Measurements from ENCODE around the gene CNGB1.
A peak's percentile ranks its signal among the peaks of the same experiment; 100 is the strongest.
"Not testable (repeated sequence)": the region's sequence is repeated elsewhere in the genome, so short reads cannot be mapped to it uniquely, and the experiment has no call there.

CNGB1 gene

DNA sequence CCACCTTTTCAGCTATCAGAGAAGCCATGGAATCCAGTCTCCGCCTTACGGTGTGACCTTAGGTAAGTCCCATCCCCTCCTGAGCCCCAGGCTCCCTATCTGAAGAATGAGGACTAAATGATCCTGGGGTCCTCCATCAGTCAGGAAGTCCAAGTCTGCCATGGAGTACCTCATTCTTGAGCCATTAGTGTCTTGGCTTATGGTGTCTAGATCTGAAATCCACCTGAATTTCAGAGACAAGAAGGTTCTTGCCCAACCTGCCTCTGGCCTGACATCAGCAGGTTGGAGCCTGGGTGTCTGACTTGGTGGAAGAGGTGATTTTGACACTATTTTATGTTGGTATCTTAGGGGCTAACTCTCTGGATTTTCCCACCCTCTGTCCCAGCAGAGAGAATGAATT is 47.1 kb downstream of the CNGB1 start:
- DNase-seq = no peak

DNA sequence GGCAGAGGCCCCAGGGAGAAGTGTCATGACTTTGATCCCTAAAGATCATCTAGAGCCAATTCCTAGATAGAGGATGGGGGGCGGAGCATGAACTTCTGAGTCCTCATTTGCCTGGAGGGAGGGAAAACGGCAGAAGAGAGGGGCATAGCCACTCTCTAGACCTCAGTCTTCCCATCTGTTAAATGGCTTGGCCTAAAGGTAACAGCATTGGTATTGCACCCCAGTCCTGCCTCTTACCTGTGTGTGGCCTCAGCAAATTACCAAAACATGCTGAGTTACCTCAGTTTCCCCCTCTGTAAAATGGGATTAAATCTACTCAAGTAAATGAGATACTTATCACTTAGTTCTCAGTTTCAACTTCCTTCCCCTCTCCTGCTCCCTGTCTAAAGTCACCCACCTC is 47.5 kb downstream of the CNGB1 start:
- no peak for DNase-seq

DNA sequence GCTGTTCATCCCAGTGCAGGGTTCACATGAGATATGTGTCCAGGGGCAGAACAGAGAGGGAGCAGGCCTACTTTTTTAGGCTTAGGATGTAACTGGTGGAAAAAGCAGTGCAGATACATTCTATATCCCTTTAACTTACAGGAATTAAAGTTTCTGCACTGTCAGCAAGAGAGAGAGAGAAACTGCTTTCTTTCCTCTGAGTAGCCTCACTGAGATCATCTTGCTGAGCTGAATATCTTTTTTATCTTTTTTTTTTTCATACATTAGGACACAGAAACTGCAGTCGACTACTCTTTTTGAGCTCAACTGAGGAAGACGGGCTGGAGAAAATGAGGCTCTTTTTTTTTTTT is 50.1 kb downstream of the CNGB1 start:
- no peak for DNase-seq

DNA sequence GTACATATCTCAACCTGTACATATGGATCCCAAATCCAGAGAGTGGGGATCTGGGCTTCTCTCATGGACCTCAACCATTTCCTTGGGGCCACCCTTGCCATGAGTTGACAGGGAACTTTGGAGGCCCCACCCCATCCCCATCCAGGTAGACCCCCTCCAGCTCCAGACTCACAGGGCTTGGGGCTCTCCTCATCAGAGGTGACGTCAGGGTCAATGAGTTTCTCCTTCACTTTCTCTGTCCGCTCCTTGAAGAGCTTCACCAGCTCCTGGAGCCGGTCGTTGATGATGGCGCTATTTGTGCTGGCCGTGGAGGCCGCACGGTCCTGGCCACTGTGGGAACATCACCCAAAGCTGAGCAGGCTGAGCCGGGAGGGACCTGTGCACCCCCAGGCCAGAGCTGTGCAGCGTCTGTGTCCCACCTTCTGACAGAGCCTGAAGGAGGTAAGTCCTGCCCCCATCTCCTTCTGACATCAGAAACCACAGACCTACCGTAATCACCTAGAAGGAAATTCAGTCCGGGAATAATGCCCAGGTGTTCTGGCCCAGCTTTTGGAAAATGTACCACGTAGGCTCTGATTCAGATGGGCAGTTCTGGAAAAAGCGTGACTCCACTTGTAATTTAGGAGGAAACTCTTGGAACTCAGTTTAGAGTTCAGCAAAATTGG is 50.6 kb downstream of the CNGB1 start:
- DNase-seq = no peak

GRCh38 chr16:57918994-57919393 is 51.9 kb downstream of the CNGB1 start:
- DNase-seq = no peak

GRCh38 chr16:57918444-57918843 is 52.5 kb downstream of the CNGB1 start:
- DNase-seq = no peak

GRCh38 chr16:57917929-57918328 is 53.0 kb downstream of the CNGB1 start:
- DNase-seq = not testable (repeated sequence)

GRCh38 chr16:57917489-57917888 is 53.4 kb downstream of the CNGB1 start:
- not testable (repeated sequence) for DNase-seq

- peak; percentile 27 for DNase-seq
Observed at GRCh38 chr16:57916735-57917438, 54.0 kb downstream of the CNGB1 start.

GRCh38 chr16:57915811-57916488 is 55.0 kb downstream of the CNGB1 start:
- no peak for DNase-seq

DNA sequence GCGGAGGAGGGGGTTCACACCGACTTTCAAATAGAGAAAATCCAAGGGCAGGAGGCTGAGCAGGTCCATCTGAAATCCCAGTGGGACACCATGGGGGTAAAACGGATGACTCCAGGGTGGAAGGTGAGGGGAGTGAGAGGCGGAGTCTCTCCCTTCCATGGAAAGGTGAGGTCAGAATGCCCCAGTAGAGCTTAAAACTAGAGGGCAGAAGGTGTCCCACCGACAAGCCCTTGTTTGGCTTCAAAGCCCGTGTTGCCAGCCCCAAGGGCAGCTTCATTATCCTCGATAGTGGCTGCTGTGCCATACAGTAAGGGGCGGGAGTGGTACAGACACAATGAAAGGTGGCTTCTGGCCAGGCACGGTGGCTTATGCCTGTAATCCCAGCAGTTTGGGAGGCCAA is 55.7 kb downstream of the CNGB1 start:
- no peak for DNase-seq

DNA sequence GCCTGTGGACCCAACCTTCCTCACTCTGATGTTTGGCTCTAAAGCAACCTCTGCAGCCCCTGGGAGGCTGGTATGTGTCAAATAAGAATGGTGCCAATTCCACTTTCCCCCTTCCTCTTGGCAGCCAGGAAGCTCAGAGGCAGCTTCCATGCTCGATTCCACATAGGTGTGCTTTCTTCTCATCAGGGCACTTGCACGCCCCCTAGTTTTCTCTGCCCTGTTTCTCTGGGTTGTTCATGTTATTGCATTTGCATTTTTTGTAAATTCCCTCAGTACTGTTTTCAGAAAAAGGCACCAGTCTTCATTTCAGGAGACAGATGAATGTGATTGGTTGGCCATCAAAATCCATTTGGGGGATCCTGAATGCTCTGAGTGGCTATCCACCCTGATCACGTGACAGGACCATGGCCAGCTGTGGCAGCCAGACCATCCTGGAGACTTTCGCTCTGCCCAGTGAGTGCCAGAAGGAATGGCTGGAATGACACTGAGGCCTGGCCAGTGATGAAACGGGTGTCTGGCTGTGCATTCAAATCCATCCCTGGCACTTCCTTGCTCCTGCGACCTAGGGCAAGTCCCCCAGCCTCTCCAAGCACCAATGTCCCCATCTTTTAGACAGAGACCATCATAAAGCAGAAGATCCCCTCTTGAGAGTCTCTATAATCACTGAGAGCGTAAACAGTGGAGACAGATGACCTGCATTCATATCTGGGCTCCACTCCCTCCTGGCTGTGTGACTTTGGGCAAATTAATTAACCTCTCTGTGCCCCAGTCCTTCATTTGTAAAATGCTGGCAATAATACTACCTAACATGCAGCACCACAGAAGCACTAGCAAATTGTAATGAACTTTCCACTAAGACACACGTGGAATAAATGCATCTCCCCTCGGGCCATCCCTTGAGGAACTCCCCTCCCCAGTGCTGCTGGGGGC is 56.4 kb downstream of the CNGB1 start:
- no peak for DNase-seq

DNA sequence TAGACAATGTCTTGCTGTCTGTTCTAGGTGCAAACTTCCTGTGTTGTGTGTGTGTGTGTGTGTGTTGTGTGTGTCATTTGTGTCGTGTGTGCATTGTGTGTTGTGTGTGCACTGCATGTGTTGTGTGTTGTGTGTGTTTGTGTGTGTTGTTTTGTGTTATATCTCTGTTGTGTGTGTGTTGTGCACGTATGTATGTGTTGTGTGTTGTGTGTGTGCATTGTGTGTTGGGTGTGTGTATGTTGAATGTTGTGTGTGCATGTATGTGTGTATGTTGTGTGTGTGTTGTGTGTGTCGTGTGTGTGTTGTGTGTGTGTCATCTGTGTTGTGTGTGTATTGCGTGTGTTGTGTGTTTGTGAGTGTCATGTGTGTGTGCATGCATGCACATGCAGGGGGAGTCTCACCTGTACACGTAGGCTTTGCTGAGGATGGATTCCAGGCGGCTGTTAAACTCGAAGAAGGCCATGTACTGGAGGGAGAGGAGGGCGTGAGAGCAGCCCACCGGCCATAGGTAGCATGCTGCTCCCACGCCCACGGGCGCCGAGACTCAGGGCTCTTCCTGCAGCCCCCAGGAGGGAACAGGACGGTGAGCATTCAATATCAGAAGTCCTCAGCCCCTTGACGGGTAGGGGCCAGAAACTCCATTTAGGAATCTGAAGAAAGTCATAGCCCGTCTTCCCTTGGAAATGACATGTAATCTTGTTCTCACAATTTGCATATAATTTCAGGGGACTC is 58.2 kb downstream of the CNGB1 start:
- DNase-seq = no peak

DNA sequence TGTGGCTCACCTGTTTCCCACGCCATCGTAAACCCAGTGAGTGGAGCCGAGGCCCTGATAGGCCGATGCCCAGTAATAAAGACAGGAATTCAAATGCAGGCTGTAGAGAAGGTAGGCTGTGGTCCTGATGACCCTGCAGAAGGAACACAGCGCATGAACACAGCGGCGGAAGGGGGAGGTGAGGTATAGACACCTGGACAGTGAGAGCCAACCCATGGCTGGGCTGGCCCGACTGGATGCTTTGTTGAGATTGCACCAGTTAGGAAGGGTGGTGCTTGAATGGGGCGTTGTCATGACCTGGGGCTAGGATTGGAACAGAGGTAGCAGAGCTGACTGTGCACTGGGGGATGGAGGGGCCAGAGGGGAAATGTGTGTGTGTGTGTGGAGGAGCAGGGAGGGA is 59.2 kb downstream of the CNGB1 start:
- DNase-seq = no peak

- no peak for DNase-seq
Observed at GRCh38 chr16:57910696-57911095, 60.2 kb downstream of the CNGB1 start.

DNA sequence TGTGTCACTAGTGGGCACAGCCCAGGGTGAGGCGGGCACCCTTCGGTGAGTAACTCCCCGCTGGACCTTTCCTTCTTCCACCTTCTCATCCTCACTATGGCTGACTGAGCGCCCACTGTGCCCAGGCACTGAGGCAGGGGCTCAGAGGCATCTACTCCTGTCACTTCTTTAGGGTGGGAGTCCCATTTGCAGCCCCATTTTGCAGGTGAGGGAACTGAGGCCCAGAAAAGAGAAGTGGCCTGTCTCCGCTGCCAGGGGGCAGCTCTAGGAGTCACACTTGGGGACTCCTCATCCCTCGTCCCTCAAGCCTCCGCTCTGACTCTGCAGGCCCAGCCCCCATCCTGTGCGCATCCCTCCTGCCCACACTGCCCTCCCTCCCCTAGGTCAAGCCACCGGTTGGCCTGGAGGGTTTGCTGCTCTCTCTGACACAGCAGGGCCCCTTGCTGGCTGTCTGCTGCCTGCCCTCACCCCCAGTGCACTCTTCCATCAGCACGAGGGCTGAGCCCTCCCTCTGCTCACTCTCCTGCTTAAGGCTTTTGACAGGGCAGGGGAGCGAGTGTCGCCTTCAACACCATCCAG is 62.4 kb downstream of the CNGB1 start:
- DNase-seq = no peak

DNA sequence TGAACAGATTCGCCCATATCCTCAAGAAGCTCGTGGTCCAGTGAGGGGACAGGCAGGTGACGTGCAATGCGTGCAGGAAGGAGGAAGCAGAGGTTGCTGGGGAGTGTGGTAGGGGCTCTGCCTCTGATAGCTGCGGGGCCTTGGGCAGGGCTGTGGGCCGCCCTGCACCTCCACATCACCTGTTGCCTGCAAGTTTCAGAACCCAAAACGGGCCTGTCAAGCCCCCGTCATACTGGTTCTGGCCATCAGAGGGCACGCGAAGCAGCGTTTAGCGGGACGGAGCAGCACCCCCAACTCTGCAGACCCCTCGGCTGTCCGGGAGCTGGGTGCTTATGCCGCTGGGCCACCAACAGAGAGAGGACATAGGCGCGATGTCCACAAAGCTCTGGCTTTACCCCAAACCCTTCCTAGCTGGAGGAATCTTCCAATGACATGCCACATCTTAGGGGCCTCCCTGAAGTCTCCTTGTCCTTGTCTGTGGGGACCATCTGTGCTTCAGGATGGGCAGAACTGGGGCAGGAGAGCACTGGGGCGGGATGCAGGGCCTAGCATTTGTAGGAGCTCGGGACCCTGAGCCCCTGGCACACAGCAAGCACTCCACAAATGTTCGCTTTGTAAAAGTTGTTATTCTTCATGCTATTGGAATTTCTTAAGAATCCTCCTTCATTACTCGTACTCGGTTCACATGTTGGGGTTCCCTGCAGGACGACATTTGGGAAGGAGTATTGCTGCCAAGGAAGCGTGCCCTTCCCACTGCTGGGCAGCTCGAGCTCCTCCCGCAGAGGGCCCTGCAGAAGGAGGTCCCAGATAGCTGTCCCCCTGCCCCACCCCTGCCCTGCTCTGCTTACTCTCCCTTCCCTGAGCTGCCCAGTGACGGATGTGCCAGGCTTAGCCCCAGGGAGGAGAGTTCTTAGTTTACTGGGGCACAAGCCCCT is 64.3 kb downstream of the CNGB1 start:
- no peak for DNase-seq

GRCh38 chr16:57904101-57904500 is 66.8 kb downstream of the CNGB1 start:
- DNase-seq = no peak

DNA sequence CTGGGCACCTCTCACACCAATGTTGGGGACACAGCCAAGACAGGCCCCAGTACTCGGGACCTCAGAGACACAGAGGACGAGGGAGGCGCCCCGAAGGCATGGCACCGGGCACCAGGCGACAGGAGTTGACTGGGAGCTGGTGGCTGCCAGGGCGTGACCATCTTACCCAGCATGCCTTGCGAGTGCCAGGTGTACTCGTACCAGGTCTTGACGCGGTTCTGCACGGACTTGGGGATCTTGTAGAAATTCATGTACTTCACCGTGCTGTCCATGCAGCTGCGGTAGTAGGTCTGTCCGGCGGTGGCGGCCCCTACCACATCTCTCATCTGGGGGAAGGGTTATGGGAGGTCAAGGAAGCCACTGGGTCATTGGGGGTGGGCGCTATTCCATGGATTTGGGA is 67.3 kb downstream of the CNGB1 start:
- DNase-seq = no peak

GRCh38 chr16:57901480-57902069 is 69.4 kb downstream of the CNGB1 start:
- DNase-seq = no peak

Data from HCEC 1CT (cell line).